GM12865 (cell line): Measurements from ENCODE around the gene SPDYC.
A peak's percentile ranks its signal among the peaks of the same experiment; 100 is the strongest.

ENCODE experiments used
- DNase-seq: peaks from one replicate; pipeline ENCODE4 v3.0.0; 2010; ENCODE audit warnings: low read depth
- H3K4me3 ChIP-seq: 2 replicates; pipeline ENCODE4 v1.5.1; 2011; ENCODE audit warnings: mild to moderate bottlenecking, low read depth, low read length, control low read depth
- CTCF ChIP-seq: IDR thresholded peaks from 2 replicates; pipeline ENCODE4 v1.5.1; 2011; ENCODE audit warnings: low read length, control low read depth, low read depth, inconsistent platforms; ENCODE audit not compliant: insufficient read depth; ENCODE audit errors: missing control alignments

The SPDYC gene

GRCh38 chr11:65170058-65170534, at the start of gene SPDYC:
Gene SPDYC, plus strand, starts transcription at chr11:65170233. Its CDS starts 1,125 bp downstream, at chr11:65171358.
- no peak for DNase-seq
- H3K4me3 ChIP-seq, result no peak within 1 kb of the TSS
- no peak for TF ChIP-seq CTCF

DNA sequence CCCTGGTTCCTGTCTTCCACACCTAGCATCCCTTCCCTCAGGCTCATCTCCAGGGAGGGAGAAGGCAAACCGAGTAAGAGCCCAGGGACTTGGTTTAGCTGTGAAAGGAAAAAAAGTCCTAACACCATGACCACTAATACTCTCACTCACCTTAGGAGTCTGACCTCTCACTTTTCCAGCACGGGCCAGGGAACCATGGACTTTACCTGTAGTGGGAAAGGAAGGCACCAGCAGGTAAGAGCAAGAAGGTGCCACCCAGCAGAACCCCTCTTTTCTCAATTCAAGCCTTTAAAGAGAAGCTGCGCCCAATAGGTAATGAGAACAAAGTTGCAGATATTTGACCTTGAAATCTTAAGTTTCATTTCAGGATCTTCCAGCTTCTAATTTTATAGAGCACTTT, 49.2 kb upstream of the SPDYC start:
- no peak for DNase-seq
- TF ChIP-seq CTCF, result no peak
- H3K4me3 ChIP-seq, result peak overlapping the region; percentile 82

GRCh38 chr11:65121447-65121864, 48.6 kb upstream of the SPDYC start:
- peak overlapping the region; percentile 82 for H3K4me3 ChIP-seq

DNA sequence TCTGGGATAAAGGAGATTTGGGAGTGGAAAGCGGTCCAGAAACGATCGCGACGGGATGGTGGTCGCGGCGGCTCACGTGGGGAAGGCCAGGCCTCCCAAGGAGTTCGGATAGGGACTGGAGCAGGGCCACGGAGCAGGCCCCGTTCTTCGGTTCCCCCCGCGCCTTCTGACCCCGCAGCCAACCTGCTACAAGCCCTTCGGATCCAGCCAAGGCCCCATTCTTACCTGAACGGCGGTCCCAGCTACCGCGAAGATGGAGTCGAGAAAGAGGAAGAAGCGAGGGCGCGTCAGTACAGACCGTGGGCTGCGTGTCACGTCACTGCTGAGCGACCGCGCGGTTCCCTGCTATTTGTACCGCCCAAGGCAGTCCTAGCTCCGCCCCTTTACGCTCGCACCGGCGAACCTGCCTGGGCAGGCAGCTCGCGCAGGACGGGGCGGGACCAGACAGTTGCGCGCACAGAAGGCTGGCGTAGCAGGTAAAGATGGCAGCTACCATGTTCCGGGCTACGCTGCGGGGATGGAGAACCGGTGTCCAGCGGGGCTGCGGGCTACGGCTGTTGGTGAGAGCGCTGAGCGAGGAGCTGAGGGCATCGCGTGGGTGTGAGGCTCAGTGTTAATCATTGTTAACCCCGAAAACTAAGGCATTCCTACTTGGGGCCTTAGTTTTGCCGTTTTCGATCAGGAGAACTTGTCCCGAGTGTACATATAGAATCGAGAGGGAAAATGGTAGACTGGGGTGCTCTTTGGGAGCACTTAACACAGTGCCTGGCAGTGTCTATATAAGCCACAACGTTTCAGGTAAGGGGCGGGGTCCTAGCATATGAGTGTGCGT, 48.0 kb upstream of the SPDYC start, which contains the start of the genes FAU and MRPL49:
Gene FAU, minus strand, starts transcription at position 270 of the 832 bp plus-strand sequence. CDS start 321 bp downstream, outside the sequence.
Gene MRPL49, plus strand, starts transcription at position 457 of the 832 bp plus-strand sequence. Its CDS starts 26 bp downstream, at position 483.
- no peak for TF ChIP-seq CTCF
- DNase-seq, result peak; percentile 99
- peak within 1 kb of the TSS; percentile 97 for H3K4me3 ChIP-seq

More at GRCh38 chr11:65121447-65121864, 48.6 kb upstream of the SPDYC start:
- no peak for DNase-seq
- no peak for TF ChIP-seq CTCF

- H3K4me3 ChIP-seq, result no peak overlapping the region
- no peak for TF ChIP-seq CTCF
- no peak for DNase-seq
These were observed 45.4 kb upstream of the SPDYC start for GRCh38 chr11:65124480-65125196.

- TF ChIP-seq CTCF, result no peak
- DNase-seq, result no peak
- H3K4me3 ChIP-seq, result no peak overlapping the region
These were observed 44.6 kb upstream of the SPDYC start for GRCh38 chr11:65125197-65126056.
